SK-N-SH (cell line): Measurements from ENCODE around the gene ZDHHC11B.

Source experiments
- CHD2 ChIP-seq: fragments of 150-350 bp; IDR thresholded peaks from 2 replicates; pipeline ENCODE4 v1.6.1; 2018; ENCODE audit warnings: low read length; ENCODE audit not compliant: partially characterized antibody
- CTCF ChIP-seq: fragments of 200-600 bp; sonication (generic); IDR thresholded peaks from 2 replicates; pipeline ENCODE4 v1.6.1; 2017; ENCODE audit warnings: antibody characterized with exemption, mild to moderate bottlenecking, moderate library complexity
- ELF1 ChIP-seq: IDR thresholded peaks from 2 replicates; pipeline ENCODE4 v1.4.0; 2012
- EP300 ChIP-seq, 2 experiments: IDR thresholded peaks; 2 replicates each; pipeline versions ENCODE4 v1.4.0 to v1.6.1; 2012; ENCODE audit warnings: borderline replicate concordance in 1 of 2, low read depth in 1 of 2, low read length in 1 of 2
- EZH2phosphoT487 ChIP-seq: fragments of 200-600 bp; sonication (generic); IDR thresholded peaks from 2 replicates; pipeline ENCODE4 v1.6.1; 2017; ENCODE audit warnings: low read depth, mixed run types, mild to moderate bottlenecking, antibody characterized with exemption, moderate library complexity, borderline replicate concordance
- FOXM1 ChIP-seq: IDR thresholded peaks from 2 replicates; pipeline ENCODE4 v1.4.0; 2012; ENCODE audit warnings: low read depth, mild to moderate bottlenecking
- GABPA ChIP-seq: IDR thresholded peaks from 2 replicates; pipeline ENCODE4 v1.4.0; 2012; ENCODE audit warnings: low read depth, mild to moderate bottlenecking
- JUND ChIP-seq: IDR thresholded peaks from 2 replicates; pipeline ENCODE4 v1.4.0; 2012
- MAX ChIP-seq: IDR thresholded peaks from 2 replicates; pipeline ENCODE4 v1.4.0; 2012; ENCODE audit warnings: low read depth
- POLR2AphosphoS5 ChIP-seq: IDR thresholded peaks from 2 replicates; pipeline ENCODE4 v1.6.1; 2012; ENCODE audit warnings: low read depth, low read length
- RAD21 ChIP-seq: IDR thresholded peaks from 2 replicates; pipeline ENCODE4 v1.6.1; 2012; ENCODE audit warnings: mild to moderate bottlenecking, low read length
- SIN3A ChIP-seq: IDR thresholded peaks from 2 replicates; pipeline ENCODE4 v1.6.1; 2012; ENCODE audit warnings: low read depth, mild to moderate bottlenecking, low read length, moderate library complexity, borderline replicate concordance
- USF2 ChIP-seq: fragments of 150-350 bp; IDR thresholded peaks from 2 replicates; pipeline ENCODE4 v1.6.1; 2017; ENCODE audit warnings: antibody characterized with exemption, low read length, low read depth, borderline replicate concordance

GRCh38 chr5:773517-774264 lies 10.8 kb downstream of the ZDHHC11B start:
- no peak for TF ChIP-seq GABPA
- no peak for TF ChIP-seq CTCF
- TF ChIP-seq EP300 (IDR thresholded peaks at IDR 0.05; ENCODE audit: borderline replicate concordance in 1 of 2, low read depth in 1 of 2, low read length in 1 of 2), result no peak
- TF ChIP-seq JUND, result no peak
- TF ChIP-seq RAD21, result no peak
- TF ChIP-seq POLR2AphosphoS5, result no peak
- TF ChIP-seq MAX, result no peak
- no peak for TF ChIP-seq FOXM1
- no peak for TF ChIP-seq EZH2phosphoT487
- no peak for TF ChIP-seq CHD2
- TF ChIP-seq USF2, result no peak
- TF ChIP-seq ELF1, result no peak
- TF ChIP-seq SIN3A, result no peak
